HG03378 (cell line): ENCODE results near the gene GNA14.
"Not testable (repeated sequence)": the region's sequence is repeated elsewhere in the genome, so short reads cannot be mapped to it uniquely, and the experiment has no call there.

ENCODE experiments used
- ATAC-seq: cut with Tn5 transposase; IDR thresholded peaks from one replicate; pipeline ENCODE4 v1.9.1; 2021; ENCODE audit warnings: mild to moderate bottlenecking, moderate library complexity; ENCODE audit not compliant: unreplicated experiment

GNA14 gene

DNA sequence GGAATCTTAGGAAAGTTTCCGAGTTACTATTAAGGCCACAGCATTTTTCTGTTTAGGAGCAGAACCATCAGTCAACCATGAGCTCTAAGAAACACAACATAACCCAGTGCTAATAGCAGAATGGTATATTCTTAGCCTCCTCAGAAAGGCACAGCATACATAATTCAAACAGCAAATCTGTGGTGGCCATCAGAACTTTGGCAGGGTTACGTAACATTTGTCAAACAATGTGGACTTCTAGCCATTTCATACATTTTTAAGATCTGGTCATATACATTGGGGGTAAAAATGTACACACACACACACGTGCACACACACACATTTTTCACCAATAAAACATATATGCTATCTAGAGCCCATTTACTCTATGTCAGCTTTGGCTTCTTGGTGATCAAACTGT lies 225.2 kb downstream of the GNA14 start:
- no peak for ATAC-seq

DNA sequence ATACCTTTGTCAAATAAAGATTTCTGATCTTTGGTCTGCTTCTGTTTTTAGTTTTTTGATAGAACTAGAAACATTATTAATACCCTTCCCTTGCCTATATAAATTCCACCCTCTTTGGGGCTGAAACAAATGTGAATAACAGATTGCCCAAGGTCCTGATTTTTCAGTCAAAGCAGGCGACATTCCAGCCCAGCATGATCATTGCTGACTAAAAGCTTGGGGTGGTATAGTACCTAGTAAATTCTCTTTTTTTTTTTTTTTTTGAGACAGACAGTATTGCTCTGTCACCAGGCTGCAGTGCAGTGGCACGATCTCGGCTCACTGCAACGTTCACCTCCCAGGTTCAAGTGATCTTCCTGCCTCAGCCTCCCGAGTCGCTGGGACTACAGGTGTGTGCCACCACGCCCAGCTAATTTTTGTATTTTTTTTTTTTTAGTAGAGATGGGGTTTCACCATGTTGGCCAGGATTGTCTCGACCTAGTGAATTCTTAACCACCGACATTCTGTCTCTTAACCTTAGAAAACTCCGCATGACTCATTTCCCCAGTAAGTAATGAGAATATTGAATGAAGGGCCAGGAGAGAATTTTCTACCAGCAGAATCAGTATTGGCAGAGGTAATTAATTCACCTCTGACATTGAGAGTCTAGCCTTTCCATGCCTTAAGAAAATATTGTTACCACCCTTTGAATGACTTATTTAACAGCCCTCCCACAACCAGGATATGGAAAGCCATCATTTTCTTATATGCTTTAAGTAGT lies 226.4 kb downstream of the GNA14 start:
- ATAC-seq: no peak

DNA sequence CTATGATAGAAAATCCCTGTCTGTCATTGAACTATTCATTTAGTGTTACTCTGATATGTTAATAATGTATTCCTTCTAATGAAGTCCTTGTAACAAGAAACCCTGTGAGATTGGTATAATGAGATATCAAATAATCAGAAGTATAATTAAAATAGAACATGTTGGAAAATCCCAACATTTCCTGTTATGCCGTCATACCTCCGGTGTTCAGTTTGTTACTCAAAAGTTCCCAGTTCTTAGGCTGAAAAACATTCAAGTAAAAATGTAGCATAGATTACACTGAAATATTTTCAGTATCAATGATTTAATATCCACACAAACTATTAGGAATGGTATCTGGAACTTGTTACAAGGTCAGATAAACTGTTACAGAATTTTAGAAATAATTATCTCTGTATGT lies 227.5 kb downstream of the GNA14 start:
- ATAC-seq: no peak

DNA sequence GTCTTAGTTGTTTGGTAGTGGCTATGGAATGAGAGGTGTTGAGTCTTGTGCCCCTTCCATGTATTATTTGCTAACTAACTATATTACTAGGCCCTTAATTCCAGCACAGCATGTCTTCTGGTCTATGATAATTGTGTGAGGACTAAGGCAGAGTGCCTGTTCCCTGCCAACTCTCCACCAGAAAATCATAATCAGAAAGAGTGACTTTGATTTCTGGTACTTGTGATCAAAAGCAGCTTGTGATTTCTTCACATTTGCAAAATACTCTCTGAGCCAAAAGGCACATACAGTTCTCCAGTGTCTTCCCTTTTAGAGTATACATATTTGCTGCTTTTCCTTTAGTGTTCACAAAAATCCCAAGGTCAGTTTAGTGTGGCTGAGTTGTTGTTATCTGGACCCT lies 229.9 kb downstream of the GNA14 start:
- ATAC-seq: no peak

DNA sequence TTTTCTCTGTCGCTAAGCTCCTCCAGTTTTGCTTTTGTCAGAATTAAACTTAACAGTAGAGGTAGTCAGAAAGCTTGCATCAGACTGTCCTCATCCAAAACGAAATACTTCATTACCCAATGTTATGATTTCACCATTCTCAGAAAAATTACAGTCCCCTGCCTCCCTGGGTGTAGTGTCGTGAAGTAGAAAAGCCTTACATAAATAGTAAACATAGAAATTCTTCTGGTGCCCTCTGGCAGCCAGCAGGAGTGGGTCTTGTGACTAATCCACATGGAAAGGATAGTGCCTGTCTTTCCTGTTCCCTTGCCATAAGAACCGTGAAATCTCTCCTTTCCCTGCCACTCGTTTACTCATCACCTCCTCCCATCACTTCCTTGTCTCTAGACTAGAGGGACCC lies 230.6 kb downstream of the GNA14 start:
- ATAC-seq: no peak

DNA sequence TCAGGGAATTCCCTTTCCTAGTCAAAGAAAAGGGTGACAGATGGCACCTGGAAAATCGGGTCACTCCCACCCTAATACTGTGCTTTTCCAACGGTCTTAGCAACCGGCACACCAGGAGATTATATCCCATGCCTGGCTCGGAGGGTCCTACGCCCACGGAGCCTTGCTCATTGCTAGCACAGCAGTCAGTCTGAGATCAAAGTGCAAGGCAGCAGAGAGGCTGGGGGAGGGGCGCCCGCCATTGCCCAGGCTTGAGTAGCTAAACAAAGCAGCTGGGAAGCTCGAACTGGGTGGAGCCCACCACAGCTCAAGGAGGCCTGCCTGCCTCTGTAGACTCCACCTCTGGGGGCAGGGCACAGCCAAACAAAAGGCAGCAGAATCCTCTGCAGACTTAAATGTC lies 239.6 kb downstream of the GNA14 start:
- ATAC-seq: not testable (repeated sequence)

DNA sequence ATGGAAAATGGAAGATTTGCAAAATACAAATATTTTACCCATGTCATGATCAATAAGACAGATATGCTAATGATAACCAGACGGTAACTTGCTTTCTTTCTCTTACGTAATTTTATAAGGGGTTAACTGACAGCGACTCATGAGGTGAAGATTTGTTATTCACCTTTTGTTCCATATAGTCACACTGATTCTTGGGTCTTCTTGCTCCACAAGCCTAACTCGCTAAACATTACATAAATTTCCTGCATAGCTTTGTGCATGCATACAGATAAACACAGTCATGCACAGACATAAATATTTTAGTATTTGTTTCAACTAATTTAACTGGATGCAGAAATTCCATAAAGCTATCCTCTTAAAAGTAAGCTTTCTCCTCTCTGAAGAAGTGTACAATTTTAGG lies 244.9 kb downstream of the GNA14 start:
- no peak for ATAC-seq

DNA sequence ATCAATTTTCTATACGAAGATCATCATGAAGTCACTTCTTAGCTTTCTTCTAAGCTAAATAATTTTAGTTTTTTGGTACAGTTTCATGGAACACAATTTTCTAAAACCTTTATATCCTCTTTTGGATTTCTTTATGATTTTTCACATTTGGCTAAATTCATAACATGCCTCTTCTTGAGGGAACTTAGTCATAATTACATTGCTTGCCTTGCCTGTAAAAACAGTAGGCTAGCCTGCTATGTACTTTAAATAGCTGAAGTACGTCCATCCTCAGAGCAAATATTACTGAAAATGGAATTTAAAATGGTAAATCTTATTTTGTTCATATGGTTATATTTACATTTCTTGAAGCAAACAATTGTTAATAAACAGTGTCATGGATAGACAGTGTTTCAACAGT lies 245.8 kb downstream of the GNA14 start:
- ATAC-seq: no peak

DNA sequence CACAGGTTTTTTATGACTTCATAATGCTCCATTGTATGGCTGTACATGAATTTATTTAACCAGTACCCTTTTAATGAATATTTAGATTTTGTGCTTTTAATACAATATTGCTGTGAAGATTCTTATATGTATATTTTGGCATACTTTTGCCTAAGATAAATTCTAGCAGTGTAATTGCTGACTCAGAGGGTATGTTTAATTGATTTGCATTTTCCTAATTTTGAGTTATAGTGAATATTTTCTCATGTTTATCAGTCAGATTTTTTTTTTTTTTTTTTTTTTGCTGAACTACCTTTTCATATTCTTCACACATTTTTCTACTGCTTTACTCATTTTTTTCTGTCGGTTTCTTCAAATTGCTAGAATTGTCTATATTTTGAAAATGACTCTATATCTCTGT lies 248.2 kb downstream of the GNA14 start:
- ATAC-seq: no peak

DNA sequence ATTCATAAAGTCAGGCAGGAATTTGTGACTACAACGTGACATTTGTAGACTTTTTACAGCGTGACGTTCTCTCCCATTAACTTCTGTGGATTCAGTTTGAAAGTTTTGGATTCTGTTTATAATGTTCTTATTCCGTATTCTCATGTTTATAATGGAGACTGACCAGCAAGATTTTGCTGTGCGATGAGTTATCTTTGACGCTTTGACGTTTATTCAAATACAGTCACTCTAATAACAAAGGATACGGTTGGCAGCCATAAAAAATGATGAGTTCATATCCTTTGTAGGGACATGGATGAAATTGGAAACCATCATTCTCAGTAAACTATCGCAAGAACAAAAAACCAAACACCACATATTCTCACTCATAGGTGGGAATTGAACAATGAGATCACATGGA lies 249.5 kb downstream of the GNA14 start:
- ATAC-seq: not testable (repeated sequence)

DNA sequence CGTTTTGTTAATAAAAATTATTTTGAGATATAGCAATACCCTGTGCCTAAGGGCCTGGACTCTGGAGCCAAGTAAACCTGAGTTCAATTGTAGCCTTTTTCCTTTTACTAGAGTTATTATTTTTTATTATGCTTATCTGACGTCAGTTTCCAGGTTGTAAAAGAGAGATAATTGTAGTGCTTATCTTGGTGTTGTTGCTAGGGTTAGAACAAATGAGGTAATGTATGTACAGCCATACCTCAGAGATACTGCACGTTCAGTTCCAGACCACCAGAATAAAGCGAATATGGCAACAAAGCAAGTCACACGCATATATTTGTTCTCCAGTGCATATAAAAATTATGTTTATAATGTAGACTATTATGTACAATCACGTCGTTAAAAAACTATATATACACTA lies 255.8 kb downstream of the GNA14 start:
- no peak for ATAC-seq

DNA sequence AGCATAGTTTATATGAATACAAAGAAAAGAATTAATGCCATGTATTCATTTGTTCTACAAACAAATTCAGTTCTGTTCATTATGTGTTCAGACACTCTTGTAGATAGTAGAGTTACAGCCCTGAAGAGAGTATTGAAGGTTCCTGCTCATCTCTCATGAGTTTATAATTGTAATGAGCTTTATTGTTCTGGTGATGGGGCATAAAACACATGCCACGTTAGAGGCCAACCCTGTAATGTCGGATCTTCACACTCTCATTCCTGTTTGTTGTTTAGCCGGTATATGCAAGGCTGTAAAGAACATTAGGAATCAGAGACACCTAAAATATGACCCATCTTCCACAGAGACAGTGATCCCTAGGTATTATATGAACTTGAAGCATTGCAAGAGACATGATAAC lies 256.3 kb downstream of the GNA14 start:
- ATAC-seq: no peak

DNA sequence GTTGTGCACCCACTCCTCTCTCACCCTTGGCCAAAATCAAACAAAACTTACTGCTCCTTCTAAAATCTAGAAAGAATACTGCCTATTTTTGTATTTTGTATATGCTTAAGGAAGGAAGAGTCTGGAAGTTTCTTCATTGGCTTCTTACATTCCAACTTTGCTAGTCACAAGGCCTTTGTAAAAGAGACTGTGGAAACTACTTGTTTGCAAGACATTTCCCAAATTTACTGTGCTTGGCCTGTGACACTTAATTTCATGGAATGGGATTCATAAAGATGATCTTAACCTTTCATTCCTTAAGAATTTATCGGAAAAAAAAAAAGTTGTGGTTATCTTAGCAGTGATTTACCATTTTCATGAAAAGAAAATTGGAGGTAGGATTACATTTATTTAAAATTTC lies 261.9 kb downstream of the GNA14 start:
- ATAC-seq: no peak

DNA sequence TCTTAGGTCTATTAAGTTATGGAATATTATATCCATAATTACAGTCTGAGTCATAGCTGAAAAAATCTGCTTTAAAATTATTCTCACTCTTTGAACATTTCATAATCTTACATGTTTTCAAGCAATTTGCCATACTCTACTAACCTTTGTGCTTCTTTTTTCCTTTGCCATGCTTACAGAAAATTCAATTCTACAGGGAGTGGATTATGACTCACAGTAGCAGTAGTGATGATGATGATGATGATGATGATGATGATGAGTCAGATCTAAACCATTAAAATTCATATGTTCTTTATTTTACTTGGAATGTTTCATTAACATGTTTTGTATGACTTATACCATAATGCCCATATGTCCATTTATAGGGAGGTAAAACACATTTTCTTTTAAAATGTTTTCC lies 263.7 kb downstream of the GNA14 start:
- ATAC-seq: no peak

DNA sequence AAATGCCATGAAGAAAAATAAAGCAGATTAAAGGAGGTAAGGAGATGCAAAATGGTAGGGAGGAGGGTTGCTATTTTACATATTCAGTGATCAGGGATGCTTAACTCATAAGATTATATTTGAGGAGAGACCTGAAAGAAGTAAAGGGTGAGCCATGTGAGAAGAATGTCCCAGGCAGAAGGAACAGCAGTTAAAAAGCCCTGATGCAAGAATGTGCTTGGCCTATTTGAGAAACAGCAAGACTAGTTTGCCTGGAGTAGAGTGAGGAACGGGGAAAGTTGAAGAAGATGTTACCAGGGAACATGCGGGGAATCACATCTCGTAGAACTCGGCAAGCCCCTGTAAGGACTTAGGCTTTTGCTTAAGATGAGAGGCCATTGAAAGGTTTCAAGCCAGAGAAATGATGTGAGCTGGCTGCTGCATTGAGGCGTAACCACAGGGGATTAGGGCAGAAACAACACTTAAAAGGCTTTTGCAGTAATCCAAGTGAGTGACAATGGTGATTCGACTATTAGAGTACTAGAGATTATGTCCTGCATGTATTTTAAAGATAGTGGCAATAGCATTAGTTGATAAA lies 272.1 kb downstream of the GNA14 start:
- no peak for ATAC-seq

DNA sequence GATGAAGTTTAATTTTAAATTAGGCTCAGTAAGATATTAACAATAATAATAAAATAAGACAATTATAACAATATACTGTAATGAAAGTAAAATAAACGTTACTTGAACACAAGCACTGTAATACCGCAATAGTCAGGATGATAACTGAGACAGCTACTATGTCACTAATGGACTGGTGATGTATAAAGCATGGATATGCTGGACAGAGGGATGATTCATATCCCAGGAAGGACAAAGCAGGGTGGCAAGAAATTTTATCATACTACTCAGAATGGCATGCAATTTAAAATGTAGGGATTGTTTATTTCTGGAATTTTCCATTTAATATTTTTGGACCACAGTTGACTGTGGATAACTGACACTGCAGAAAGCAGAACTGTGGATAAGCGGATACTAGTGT lies 273.9 kb downstream of the GNA14 start:
- no peak for ATAC-seq
